GM21390 (cell line): Measurements from ENCODE around the gene ST7.

Experiments used
- ATAC-seq: cut with Tn5 transposase; IDR thresholded peaks from one replicate; pipeline ENCODE4 v1.9.1; 2021; ENCODE audit not compliant: unreplicated experiment

Gene ST7

DNA sequence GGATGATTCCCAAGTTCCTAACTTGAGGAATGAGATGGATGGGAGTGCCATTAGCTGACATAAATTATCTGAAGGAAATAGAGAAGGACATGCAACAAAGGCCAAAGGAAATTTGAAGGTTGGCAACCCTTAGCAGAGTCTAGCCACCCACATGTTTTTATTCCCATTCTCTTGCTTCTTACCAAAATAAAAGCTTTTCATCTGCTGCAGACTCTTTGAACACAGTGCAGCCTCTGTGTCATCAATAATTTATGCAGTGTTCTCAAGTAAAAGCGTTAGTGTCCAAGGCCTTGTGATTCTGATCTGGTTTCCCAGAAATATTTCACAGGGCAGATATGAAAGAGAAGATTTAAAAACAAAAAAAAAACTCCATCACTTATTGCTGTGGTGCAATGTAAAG, 98.5 kb downstream of the ST7 start:
- ATAC-seq, result no peak

DNA sequence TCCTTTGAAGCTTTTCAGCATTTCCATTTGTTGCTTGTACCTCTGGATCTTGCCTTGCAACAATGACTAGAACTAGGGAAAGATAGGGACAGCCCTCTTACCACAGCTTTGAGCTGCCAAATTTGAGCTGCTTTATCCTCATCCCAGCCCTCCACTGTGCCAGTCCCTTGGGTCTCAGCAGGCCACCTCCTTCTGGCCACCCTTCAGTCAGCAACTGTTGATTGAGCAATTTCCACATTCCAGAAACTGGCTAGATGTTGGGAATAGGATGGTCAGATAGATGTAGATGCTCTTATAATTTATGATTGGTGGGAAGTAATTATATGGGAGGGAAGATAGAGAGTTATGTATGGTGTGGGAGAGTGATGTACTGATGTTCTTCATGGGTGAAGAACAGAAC, 100.1 kb downstream of the ST7 start:
- no peak for ATAC-seq

DNA sequence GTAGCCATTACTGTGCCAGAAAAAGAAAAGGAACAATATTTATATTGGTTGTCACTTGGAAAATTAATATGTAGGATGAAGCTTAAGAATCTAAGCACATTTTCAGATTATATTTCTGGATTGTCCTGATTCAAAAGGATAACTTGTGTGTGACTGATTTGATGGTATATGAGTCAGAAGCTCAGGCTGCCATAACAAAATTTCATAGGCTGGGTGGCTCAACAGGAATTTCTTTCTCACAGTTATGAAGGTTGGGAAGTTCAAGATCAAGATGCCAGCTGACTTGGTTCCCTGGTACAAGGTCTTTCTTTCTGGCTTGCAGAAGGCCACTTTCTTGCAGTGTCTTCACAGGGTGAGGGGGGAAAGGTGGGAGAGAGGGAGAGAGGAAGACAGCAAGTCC, 108.5 kb downstream of the ST7 start:
- ATAC-seq, result no peak

DNA sequence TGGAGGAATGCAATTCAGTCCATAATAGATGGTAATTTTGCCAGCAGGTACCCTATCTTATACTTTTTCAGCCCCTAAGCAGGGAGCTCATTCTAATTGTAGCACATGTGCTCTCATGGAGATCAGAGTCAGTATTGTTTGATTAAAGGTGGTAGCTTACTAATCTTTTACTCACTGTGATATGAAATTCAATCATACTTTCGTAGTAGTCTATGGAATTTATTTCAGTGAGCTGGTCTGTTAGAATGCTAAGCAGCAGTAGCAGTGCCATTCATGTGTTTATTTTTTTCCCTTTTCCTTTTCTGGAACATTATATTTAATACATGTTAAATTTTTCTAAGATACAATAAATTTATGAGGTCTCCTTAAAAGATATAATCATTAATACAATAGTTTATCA, 109.0 kb downstream of the ST7 start:
- no peak for ATAC-seq

DNA sequence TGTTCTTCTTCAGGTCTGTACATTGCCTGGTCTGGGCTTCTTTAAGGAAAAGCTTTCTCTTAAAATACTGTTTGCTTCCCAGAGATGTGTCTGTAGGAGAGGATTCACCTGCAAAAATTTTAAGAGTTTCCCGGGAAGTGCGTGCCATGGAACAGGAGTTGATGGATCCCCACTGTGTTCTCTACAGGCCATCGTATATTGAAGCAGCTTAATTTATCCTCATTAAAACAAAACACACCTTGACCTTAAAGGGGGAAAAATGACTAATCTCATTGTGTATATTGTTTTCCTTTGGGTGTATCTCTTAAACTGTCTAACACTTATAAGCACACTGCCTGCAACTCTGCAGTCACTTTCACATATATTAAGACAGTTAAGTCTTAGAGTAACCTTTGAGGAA, 111.4 kb downstream of the ST7 start:
- ATAC-seq, result no peak

DNA sequence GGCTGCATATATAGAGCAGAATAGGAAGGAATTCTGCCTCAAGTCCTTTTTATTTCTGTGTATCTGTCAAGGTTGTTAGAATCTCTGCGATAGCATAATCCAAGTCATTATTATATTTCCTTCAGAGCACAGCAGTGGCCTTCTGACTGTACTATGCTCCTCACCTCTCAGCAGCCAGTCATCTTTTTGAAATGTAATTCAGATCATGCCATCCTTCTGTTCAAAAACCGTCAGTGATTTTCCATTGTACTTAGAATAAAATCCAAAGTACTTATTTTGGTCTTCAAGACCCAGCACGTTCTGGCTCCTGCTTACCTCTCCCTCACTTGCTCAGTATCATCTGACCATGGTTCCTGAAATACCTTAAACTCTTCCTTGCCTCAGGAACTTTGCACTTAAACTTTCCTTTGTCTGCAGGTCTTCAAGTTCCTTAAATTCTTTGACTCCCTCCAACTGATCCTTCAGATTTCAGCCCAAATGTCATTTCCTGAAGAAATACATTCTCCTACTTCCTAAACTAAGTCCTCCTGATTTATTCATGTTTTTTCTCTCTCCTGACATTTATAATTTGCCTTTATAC, 112.4 kb downstream of the ST7 start:
- ATAC-seq, result no peak

DNA sequence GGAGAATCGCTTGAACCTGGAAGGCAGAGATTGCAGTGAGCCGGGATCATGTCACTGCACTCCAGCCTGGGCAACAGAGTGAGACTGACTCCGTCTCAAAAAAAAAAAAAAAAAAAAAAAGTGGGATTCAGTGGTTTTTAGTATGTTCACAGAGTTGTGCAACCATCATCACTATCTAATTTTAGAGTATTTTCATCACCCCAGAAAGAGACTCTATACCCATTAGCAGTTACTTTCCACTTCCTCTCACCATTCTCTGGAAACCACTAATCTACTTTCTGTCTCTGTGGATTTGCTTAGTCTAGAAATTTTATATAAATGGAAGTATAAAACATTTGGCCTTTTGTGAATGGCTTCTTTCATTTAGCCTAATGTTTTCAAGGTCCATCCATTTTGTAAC, 113.4 kb downstream of the ST7 start:
- peak; percentile 58 for ATAC-seq

DNA sequence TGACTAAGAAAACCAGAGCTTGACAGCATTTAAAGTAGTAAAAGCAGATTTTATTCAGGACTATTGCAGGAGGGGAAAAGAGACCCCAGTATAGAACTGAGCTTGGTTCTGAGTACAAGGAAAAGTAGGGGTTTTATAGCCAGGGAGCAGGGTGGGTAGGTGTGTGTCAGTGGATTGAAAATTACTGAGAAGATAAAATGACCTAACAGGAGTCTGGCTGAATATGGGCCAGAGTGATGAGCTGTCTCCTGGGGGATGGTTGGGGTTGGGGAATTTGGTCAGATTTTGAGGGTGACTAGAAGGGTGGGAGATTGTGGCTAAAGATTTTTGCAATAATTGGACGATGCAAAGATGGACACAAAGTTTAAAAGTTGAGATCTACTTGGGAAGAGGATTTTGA, 114.0 kb downstream of the ST7 start:
- no peak for ATAC-seq

DNA sequence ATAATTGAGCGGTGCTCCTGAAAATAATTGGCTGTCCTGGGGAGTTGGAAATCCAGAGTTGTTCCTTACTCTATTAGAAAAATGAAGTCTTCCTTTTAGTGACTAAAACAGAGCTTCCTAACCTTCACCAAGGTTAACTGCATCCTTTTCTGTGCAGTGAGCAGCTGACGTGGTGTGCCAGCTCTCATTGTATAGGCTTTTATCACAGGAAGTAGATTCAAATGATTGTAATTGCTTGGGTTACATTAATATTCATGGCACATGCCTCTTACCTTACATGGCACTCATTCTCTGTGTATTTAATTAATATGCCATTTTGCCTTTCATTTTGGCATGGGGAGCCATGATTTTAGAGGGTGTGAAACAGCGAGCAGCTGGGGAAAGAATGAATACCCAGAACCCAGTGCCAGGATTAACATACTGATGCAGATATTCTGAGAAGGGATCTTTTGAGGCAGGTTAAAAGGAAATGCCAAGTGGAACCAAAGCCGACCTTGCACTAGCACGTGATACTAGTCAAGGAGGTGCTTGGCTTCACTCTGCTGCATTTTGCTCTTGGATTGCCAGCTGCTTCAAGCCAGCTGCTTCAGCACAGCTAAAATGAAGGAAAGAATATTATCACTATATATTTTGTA, 115.3 kb downstream of the ST7 start:
- no peak for ATAC-seq

DNA sequence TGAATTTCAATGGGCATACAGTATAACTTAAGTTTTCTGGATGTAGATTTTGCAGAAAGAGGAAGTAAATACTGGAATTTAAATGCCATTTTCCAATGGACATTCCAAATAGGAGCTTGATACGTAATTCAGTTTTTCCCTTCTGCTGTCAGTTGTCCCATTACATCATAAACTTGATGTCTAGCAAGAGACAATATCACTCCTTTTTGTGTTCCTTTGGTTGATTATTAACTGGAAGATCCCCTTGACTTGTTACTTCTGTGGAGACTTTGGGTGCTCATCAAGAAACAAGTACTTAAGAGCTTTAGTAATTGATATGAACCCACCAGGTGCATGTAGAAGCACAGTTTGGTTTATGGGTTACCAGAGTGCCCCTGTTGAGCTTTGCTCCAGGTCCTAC, 116.1 kb downstream of the ST7 start:
- ATAC-seq, result peak; percentile 51

DNA sequence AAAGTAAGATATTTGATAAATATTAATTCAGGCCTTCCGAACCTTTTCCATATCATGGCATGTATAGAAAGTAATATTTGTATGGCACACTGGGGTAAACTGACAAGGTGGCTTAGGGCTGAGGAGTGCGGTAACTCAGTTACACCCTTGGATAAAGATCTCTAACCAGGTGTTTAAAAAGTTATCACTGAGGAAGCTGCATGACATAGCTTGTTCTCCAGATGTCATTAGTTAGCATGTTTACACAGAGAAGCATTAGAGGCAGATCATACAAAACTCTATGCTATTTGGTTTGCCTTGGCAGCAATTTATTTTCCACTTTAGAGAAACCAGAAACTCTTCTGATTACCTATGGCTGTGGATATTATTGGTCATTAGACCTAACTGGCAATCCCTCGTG, 118.2 kb downstream of the ST7 start:
- no peak for ATAC-seq

DNA sequence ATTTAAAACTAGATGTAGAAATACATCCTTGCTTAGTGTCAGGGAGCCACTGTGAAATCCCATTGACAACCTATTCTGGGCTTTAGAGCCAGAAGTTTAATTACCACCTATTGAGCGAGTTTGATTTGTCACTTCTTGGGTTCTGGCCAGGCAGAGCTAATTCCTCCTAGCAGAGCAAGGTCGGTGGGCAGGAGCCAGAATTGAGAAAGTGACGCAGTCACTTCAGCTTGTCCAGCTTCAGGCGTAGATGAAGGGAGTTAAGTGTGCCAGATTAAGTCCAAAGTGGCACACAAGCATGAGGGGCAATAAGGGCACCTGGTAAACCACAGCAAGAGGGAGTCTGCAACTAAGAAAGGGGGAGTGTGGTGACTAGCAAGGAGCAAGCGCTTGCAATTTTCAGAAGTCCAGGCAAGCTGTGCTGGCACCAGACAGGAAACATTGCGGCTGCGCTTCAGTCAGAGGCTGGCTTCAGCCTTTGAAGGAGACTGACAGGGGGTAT, 119.4 kb downstream of the ST7 start:
- no peak for ATAC-seq

DNA sequence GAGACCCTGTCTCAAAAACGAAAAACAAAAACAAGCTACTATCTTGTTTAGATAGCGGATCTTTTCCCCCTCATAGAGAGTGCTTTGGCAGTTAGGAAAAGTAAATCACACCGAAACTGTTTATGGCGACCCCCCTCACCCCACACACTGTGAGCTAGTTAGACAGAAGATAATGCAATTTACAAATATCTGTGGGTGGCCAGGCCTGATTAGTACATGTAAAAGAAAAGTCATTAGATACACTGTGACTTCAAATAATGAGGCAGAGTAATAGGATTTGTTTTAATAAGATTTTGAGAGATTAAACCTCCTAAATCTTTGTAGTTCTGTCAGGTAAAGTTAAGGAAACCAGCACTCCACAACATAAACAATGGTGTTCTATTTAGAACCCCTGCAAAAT, 121.1 kb downstream of the ST7 start:
- ATAC-seq, result no peak

DNA sequence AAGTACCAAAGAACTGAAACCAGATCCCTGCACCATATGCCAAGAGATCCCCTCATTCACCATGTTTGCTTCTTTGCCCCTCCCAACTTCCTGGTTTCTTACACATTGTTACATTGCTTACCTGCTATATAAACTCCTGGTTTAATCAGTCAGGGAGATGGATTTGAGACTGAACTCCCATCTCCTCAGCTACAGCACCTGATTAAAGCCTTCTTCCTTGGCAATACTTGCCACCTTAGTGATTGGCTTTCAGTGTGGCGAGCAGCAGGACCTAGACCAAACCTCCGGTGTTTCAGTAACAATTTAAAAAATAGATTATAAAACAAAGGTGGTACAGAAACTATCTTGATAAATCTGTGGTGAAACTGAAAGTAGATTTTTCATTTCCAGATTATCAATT, 122.6 kb downstream of the ST7 start:
- no peak for ATAC-seq

DNA sequence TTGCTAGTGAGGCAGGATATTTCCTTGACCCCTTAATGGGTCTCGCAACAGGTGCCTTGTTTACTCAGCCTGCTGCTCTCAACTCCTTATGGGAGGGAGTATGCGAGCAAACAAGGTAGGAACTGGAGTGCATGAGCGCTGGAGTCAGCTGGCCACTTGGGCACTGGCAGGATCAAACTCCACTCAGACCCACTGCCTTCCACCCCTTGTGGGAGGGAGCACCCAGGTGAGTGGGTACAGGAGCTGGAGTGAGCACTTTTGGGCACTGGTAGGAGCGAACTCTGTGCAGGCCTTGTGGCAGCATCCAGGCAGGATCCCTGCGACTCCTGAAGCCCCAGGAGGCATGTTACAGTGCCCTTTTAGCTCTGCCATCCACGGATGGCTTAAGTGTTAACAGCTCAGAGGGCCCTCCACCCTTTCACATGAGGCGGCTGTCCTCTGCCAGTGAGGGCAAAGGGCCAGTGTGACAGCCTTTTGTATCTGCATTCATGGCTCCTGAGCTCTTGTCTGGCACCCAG, 123.2 kb downstream of the ST7 start:
- no peak for ATAC-seq

DNA sequence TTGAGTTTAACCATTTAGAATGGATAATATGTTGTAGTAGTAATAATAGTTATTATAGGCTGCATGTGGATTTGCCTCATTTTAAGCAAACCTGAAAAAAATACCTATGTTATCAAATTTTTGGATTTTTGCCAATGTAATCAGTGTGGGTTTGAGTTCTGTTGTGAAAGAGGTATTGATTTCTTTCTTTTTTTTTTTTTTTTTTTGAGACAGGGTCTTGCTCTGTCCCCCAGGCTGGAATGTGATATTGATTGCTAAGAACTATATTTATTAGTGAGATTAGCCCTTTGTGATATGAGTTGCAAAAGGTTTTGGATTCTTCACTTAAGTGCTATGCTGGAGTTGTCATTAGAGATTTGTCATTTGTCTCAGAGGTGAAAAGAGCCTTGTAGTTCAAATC, 124.4 kb downstream of the ST7 start:
- ATAC-seq, result no peak

DNA sequence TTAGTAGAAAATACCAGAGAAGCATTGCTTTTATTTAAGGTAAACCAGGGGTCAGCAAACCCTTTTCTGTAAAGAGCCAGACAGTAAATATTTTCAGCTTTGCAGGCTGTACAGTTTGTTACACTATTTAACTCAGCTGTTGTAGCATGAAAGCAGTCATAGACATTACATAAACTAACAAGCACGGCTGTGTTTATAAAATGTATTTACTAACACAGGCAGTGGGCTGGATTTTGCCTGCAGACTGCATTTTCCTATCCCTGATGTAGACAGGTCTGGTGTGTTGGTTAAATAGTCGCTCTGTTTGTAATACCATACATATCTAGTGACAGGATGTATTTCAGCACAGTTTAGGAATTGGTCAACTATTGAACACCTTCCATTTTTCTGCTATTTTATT, 129.3 kb downstream of the ST7 start:
- no peak for ATAC-seq

DNA sequence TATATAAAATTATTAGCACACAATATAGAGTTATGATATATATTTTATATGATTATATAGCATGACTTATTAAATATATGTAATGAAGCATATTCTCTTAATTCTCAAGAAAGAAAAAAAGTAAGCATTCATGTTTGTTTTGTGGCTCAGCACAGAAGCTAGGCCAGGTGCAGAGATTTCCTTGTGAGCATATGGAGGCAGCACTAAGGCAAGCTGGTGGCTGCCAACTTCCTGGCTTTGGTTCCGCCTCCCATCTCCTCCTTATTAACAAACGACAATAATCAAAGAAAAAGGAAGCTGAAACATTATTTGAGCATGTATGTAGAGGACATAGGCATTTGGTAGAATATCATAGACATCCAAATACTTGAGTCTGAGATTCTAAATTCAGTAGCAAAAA, 130.3 kb downstream of the ST7 start:
- no peak for ATAC-seq

DNA sequence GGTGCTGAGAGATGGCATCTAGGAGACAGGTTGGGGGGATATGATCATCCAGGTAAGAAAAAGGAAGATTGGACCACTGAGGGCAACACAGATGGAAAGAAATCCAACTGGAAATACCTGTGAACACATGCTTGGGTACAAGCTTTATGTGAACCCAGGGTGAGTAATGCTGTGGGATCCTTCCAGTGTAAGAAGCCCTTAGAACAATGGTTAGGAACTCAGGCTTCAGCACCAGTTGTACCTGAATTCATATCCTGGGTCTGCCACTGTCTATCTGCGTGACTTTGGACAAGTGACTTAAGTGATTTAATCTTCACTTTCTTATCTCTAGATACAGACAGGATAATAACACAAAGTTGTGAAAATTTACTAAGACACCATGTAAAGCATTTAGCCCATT, 131.0 kb downstream of the ST7 start:
- no peak for ATAC-seq

DNA sequence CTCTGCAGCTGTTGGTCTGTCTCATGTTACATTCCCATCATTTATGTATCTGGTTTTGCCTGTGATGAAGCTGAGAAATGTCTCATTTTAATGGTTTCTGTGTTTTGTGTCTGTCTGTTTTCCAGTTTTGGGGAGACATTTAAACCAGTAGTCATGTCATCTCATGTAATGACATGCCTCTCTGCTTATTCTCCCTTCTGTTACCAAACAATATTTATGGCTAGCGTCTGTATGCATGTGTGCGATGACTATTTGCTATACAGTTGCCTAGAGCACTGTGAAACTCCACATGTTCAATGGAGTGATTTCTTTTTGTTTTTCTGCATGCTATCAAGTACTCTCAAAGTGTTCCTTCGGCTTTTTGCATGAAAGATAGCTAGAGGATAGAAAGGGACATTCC, 132.0 kb downstream of the ST7 start:
- no peak for ATAC-seq

DNA sequence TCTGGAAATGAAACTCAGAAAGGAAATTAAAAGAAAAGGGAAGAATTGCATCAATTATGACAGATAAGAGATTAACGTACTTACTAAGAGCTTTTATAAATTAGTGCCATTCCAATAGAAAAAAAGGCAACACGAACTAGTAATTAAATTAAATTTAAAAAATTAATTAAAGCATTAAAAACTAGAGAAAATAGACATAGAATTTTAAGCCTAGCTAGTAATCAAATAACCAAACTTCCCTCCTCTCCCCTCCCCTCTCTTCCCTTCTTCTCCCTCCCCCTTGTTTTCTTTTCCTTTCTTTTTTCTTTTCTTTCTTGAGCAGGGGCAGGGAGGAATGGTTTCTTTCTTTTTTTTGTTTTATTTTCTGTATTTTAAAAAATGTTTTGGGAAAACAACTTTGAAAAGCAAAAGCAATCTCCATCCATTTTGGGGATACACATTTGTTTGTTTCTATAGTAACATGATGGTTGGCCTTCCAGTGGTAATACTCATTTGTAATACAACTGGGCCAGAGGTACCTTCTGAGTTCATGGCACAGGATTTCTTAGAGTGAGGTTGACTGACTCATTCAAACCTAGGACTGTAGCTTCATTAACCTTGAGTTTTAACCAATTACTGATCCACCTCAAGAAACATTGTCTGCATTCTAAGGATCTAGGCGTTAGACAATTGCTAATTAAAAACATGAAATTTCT, 132.6 kb downstream of the ST7 start:
- no peak for ATAC-seq

DNA sequence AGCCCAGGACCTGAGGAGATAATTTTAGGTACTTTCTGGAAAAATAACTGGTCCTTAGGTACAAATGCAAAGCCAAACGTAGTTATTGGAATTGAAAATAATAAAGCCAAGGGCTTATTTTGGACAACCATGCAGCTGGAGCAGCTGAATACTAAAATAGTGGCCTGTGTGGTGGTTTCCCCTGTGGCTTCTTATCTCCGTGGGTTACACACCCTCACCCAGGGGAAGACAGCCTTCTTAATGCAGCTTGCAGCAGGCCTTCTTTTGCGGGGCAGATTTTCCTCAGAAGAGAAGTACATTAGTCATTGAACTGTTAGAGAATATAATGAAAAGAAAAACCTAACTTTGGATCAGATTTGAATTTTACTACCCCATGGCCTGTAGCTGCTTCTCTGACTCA, 133.5 kb downstream of the ST7 start:
- no peak for ATAC-seq
